HG03354 (cell line): Measurements from ENCODE around the gene FUT7.
A peak's percentile ranks its signal among the peaks of the same experiment; 100 is the strongest.
"Not testable (repeated sequence)": the region's sequence is repeated elsewhere in the genome, so short reads cannot be mapped to it uniquely, and the experiment has no call there.

Source experiments
- ATAC-seq: cut with Tn5 transposase; IDR thresholded peaks from one replicate; pipeline ENCODE4 v1.9.1; 2021; ENCODE audit warnings: mild to moderate bottlenecking; ENCODE audit not compliant: unreplicated experiment, poor library complexity, severe bottlenecking

Gene FUT7

DNA sequence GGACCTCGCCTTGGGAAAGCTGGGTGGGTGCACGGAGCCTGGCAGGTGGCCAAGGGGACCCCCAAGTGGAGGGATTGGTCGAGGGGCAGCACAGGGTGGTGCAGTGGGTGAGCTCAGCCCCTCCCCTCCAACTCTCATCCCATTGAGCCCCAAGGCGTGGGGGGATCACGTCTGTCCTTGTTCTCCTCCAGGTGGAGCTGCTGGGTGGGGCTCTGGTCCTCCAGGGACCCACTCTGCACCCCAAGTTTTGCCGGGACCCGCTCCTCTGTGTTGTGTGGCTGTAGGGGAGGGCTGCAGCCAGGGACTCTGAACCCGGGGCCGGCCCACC lies 3.6 kb upstream of the FUT7 start:
- ATAC-seq = peak; percentile 15

DNA sequence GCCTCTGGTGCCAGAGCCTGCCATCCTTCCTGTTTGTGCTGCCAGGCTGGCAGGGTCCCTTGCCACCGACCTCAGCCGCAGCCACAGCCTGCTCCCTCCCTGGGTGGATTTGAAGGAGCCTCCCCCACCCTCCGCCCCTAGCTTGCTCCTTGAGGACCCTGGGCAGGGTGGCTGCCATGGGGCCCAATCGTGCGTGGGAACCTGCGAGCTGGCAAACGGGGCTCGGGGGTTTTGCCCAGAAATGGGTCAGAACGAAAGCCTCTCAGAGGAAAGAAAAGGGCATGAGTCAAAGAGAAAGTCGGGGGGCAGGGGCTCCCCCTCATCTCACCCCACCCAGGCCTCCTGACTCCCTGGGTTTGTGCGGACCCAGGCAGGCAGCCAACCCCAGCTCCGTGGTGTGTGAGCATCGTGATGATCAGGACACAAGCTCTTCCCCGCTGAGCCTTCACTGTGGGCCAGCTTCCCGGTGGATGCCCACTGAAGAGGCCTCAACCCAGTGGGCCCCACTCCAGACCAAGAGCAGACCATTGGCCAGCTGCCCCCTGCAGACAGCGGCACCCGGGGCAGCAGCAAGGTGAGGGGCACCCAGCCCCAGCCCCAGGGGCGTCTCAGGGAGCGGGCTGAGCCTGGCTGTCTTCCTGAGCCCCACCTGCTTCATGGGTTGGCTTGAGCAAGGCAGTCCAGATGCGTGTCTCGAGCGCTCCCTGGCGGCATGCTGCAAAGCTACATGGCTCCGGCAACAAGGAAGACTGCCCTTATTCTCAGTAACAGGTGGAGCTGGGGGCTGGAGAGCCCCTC lies 3.0 kb upstream of the FUT7 start:
- ATAC-seq = peak; percentile 60

DNA sequence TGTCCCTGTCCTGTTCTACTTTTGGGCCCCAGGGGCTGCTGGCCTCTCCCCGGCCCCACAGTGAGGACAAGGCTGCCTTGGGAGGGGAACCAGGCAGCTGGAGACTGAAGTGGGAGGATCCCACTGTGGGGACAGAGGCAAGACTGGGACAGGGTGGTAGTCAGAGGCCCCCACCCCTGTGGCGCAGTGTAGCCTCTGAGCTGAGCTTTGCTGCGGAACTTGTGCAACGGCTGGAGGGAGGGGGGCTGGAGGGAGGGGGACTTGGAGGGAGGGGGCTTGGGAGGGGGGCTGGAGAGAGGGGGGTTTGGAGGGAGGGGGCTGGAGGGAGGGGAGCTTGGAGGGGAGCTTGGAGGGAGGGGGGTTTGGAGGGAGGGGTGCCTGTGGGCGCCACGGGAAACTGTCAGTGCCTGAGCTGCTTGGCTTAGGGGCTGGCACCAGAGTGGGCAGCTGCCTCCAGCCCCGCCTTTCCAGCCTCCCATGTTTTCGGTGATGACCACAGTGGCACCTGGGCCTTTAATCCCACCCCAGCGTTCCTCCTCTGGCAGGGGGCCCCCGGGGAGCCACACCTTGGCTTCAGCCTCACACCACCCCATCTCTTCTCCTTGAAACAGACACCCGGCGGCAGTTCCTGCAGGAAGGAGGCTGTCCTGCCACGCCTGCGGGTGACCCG lies 2.3 kb upstream of the FUT7 start:
- no peak for ATAC-seq

DNA sequence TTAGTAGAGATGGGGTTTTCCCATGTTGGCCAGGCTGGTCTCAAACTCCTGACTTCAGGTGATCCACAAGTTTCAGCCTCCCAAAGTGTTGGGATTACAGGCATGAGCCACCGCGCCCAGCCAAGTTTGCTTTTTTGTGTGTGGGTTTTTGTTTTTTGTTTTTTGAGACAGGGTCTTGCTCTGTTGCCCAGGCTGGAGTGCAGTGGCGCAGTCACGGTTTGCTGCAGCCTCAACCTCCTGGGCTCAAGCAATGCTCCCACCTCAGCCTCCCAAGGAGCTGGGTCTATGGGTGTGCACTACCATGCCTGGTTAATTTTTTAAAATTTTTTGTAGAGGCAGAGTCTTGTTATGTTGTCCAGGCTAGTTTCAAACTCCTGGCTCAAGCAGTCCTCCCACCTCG lies 1.6 kb upstream of the FUT7 start:
- not testable (repeated sequence) for ATAC-seq

DNA sequence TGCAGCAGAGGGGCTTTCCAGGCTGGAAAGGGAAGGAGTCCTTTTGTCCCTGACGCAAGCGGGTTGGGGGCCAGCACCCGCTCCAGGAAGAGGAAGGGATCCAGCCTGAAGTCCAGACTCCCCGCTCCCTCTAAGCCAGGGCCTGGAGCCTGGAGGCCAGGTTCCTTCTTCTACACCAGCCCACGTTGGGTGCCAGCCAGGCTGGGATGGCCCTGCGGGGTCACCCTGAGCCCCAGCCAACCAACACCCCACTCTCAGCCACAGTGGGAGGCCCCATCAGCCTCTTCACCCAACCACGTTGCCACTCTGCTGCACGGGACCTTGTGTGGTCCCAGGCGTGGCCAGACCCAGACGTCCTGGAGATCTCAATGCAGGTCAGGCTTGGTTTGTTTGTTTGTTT lies 970 bp upstream of the FUT7 start:
- ATAC-seq = no peak

DNA sequence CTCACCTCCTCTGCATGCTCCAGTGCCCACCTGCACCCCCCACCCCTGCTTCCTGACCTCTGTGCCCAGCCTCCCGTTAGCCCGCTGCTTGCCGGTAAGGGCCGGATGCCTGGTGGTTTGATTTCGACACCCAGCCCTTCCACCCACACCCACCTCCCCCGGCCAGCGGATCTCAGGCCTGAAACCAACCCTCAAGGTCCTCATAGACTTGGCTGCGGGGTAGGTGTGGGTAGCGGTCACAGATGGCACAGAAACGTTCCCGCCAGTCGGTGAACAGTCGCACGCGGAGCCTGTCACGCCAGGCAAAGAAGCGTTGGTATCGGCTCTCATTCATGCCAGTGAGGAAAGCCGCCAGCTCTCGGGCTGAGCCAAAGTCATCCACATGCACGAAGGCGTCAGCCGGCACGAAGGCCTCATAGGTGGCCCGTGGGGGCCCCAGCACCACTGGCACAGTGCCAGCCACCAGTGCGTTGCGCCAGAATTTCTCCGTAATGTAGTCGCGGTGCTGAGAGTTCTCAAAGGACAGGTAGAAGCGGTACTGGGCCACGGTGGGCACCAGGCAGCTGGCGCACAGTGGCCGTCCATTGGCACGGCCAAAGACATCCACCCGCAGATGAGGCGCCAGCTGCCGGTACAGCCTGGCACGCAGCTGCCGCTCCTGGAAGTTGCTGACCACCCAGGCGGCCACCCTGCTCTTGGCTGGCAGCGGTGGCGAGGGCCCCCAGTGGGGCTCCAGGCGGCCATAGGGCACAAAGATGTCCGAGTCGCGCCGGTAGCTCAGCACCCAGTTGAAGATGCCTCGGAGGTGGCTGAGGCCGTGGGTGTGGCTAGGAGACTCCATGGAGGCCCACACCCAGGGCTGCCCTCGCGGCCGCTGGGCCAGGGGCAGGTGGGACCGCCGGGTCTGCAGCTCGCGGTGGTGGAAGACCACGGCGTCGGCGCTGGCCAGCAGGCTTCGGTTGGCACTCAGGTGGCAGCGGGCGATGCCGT lies 1.1 kb downstream of the FUT7 start:
- ATAC-seq = no peak

DNA sequence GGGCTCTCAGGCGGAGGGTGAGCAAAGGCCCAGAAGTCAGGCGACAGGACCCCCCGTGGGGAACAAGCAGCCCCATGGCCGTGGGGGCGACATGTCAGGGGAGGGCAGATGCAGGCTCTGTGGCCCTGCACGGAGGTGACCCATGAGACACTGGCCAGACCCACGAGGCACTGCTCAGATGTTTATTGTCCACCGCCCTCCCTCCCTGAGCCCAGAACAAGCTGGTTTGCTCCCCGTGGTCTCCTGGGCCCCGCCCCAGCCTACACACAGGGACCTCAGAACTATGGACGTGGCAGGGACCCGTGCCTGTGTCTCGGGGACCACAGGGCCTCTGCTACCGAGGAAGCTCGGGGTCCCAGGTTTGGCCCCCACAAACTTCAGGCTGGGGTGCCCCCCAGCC lies 1.9 kb downstream of the FUT7 start:
- ATAC-seq = no peak

DNA sequence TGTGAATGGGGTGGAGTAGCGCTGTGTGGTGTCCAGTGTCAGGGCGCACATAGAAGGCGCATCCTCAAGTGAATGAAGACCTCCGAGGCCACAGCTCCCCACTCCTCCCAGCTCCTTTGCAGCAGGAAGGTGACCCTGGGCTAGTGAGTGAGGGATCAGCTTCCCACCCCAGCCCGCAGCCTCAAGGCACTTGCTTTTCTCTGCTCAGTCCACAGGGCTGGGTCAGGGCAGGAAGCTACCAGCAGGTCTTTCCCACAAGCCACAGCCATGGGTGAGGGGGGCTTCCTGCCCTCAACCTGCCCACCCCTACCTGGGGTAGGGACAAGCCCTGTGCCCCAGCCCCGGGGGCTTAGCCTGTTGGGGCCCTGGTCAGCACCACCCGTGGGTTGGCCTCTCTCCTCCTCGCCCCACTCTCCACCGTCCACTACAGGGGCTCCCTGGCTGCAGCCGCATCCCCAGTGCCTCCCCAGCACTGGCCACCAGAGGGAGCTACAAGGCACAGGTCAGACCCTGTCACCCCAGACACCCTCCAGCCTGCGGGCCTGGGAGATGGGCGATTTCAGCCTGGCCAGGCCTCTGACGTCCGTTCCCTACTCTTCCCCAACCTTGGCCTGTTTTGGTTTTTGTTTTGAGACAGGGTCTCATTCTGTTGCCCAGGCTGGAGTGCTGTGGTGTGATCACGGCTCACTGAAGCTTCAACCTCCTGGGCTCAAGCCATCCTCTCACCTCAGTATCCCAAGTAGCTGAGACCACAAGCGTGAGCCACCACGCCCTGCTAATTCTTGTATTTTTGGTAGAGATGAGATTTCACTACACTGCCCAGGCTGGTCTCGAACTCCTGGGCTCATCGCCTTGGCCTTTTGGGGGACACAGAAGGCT lies 2.6 kb downstream of the FUT7 start:
- ATAC-seq = peak; percentile 45

DNA sequence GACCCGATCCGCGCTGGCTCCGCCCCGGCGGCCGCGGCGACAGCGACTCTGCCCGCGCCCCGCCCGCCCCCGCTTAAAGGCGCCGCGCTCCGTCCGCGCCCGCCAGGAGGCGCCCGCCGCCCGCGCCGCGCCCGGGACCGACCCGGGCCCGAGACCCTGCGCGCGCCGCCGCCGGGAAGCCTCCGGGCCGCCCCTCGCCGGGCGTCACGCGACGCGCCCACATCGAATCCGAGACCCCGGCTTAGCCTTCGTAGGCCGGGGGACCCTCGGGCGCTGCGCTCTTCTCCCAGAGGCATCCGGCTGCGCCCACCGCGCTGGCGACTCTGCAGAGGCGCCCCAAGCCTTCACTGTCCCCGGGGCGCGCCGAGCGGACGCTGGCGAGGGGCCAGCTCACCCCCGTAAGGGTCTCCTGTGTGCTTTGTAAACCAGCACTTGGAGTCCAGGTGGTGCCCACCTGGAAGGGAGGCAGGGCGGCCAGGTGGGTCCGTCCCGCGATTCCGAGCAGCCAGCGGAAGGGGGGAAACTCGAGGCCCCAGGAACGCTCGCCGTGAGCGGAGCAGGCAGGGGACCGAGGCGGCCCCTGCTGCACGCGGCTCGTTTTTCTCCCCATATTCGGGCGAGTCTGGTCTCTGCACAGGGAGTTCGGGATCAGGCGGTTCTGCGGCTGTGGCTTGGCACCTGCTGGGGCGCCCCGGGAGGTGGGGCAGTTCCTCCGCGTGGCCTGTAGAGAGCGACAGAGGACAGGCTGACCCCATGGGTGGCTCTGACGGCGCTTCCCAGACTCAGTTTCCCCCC lies 3.4 kb downstream of the FUT7 start:
- peak; percentile 50 for ATAC-seq

DNA sequence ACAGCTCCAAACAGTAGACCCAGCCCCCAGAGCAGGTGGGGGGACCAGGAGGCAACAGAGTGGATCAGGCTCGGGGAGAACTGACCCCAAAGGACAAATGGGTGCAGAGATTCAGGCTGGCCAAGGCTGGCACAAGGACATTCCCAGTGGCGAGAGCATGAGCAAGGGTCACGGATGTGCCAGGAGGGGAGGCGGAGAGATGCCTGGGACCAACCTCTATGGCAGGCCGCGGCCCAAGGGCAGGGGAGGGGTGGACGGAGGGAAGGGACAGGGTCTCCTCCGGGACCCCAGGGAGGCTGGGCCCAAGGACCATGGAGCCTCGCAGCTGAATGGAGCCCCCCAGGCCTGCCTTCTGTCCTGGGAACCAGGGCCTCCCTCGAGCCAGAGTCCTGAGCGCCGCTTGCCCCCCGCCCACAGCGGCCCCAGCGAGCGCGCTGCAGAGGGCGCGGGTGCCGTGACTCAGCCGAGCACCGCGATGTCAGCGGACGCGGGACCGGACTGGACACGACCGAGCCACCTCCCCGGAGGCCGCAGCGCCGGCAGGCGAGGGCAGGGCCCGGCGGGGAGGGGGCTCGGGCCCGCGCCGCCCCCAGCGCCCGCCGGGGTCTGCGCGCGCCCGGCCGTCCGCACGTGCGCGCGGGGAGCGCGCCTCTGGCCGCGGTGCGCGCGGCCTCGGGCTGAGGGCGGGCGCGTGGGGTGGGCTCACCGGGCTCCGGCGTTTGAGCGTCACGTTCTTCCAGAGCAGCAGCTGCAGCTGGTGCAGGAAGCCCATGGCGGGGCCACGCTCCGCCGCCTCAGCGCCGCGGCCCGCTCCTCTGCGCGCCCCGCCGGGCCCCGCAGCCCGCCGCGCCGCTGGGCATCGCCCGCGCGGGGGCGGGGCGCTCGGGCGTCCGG lies 4.3 kb downstream of the FUT7 start, which contains the start of gene ABCA2:
TSS of gene ABCA2 (minus strand) at position 869 of the 894 bp plus-strand sequence. CDS start at position 772, 97 bp downstream.
- no peak for ATAC-seq

DNA sequence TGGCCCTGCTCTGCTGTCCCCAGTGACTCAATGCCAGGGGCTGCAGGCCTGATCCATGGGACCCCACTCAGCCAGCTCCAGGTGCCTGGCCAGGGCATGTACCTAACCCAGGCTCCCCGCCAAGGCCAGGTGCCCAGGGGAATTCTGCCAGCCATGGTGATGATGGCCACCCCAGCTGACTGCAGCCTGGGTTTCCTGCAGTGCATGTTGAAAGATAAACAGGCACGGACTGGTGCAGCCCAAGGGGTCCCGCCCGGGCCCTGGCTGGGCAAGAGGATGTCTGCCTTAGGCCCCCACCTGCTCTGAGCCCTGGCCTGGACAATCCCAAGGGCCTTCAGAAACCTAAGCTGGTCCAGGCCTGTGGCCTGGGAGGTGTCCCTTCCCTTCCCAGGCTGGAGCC lies 5.1 kb downstream of the FUT7 start:
- no peak for ATAC-seq

DNA sequence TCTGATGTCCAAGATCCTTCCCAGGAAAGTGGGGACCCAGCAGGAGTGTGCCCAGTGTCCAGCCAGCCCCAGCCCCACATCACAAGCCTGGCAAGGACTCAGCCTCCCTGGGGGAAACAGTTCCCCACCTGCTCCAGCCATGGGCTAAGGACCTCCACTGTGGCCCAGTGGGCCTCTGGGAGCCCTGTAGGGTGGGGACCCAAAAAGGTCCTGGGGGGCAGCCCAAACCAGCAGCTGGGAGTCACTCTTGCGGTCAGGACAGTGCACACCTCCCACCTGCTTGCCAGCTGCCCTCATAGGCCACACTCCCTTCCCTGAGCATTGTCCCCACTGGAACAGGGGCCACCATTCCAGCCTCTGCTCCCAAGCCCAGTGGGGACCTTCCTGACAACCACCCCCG lies 5.5 kb downstream of the FUT7 start:
- ATAC-seq = no peak

DNA sequence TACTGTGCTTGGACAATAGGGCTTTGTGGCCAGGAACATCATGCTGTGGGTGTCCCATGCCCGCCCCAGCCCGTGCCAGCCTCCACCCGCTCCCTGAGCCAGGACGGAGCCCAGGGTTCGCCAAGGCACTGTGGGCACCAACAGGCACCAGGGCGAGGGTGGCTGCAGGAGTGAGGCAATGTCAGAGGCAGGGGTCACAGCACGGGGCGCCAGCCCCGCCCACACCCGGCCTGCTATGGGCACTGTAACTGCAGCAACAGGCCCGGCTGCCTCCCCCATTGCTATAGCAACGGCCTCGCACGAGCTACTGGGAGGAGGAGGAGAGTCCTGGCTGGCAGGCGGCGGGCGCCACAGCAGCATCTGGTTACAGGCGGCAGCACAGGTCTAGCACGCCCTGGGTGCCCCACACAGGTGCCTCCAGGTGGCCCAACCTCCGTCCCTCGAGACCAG lies 6.3 kb downstream of the FUT7 start:
- no peak for ATAC-seq

DNA sequence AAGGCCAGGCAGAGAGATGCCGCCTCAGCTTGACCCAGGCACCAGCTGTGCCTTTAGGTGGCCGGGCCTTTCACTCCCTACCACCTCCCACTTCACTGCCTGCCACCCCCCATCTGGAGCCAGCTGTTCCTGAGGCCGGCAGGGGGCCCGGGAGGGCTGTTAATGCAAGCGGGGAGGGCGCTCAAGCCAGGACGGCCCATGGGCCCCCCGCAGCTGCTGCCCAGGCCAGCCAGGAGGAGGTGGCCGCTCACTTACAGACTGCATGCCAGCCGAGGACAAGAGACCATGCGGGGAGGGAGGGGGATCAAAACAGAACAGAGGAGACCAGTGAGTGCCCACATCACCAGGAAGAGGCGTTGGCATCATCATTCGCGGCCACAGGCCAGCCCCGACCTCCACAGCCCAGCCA lies 8.3 kb downstream of the FUT7 start:
- no peak for ATAC-seq

DNA sequence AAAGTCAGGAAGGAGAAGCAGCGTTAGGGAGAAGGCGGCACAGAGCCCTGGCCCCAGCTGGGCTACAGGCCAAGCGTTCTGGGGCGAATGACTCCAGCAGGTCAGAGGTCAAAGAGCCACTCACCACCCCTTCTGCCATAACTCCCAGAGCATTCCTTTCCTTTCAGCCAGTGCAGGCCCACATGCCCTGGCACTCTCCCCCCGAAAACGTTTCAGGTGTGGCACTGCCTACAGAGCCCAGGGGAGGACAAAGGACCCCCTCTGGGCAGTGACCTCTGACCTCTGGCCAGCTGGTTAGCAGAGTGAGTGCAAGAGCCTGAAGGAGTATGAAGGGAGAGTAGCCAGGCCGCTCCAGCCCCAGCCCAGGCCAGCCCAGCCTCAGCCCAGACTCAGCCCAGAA lies 8.7 kb downstream of the FUT7 start:
- ATAC-seq = no peak

DNA sequence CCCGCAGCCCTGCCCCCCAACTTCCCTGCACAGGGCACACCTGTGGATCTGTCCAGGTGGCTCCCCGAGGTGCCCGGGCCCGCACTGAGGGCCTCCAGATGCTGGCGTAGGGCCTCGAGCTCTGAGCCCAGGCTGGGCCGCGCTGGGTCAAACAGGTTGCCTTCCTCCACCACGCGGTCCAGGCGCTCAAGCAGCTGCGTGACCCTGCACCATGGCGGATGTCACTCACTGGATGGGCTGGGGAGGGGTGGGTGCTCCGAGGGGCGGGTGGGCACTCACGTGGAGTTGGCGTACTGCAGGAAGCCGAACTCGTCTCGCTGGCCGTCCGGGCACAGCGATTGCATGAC lies 9.3 kb downstream of the FUT7 start:
- no peak for ATAC-seq

DNA sequence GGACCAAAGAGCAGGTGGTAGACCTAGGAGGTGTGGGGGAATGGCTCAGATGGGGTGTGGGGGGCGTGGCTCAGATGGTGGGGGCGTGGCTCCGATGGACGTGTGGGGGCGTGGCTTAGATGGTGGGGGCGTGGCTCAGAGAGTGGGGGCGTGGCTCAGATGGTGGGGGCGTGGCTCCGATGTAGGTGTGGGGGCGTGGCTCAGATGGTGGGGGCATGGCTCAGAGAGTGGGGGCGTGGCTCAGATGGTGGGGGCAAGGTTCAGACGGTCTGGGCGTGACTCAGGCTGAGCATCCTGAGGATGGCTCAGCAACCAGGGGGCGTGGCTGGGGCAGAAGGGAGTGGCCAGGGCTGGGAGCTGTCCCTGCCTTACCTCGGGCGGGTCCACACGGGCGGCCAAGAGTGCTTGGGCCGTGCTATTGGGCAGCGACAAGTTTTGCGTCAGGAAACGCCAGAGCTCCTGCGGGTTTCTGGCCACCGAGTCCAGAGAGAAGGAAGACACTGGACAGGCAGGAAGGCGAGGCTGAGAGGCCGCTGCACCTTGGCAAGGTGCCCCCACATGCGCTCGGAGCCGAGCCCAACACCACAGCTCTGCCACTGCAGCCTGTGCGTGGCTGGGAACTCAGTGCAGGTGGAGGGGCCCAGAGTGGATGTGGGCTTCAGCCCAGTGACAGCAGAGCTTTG lies 9.8 kb downstream of the FUT7 start:
- ATAC-seq = no peak
